Measurements from ENCODE around the gene DNAJC15.

Gene DNAJC15

GRCh38 chr13:43157796-43158195 lies 134.4 kb downstream of the DNAJC15 start:
- no peak for DNase-seq

GRCh38 chr13:43158516-43158915 lies 135.1 kb downstream of the DNAJC15 start:
- DNase-seq, result no peak

- DNase-seq, result no peak
Observed at GRCh38 chr13:43159026-43159461, 135.7 kb downstream of the DNAJC15 start.

Measured in right kidney (tissue), 1 donor.